D721Med (cell line): ENCODE data around the gene MRPS27.

Experiments
- DNase-seq: peaks from one replicate; pipeline ENCODE4 v3.0.0; 2011; ENCODE audit warnings: low spot score; ENCODE audit not compliant: insufficient read length
- FAIRE-seq: peaks from 2 replicates; lab custom pipeline; 2011; peaks lifted over from hg19 to GRCh38; lab: Jason Lieb, UNC
- TF ChIP-seq, protein P1 (sequence below): IDR thresholded peaks from 2 replicates; pipeline ENCODE4 v1.5.1; 2012; ENCODE audit warnings: mild to moderate bottlenecking, control low read depth; ENCODE audit not compliant: insufficient read depth; ENCODE audit errors: missing control alignments

Gene MRPS27

GRCh38 chr5:72225741-72226140 lies 94.3 kb downstream of the MRPS27 start:
- FAIRE-seq (no peak), DNase-seq (no peak)

GRCh38 chr5:72224946-72225463 lies 95.0 kb downstream of the MRPS27 start:
- FAIRE-seq (no peak), DNase-seq (no peak)

More at GRCh38 chr5:72225741-72226140, 94.3 kb downstream of the MRPS27 start:
- TF ChIP-seq, protein P1, sequence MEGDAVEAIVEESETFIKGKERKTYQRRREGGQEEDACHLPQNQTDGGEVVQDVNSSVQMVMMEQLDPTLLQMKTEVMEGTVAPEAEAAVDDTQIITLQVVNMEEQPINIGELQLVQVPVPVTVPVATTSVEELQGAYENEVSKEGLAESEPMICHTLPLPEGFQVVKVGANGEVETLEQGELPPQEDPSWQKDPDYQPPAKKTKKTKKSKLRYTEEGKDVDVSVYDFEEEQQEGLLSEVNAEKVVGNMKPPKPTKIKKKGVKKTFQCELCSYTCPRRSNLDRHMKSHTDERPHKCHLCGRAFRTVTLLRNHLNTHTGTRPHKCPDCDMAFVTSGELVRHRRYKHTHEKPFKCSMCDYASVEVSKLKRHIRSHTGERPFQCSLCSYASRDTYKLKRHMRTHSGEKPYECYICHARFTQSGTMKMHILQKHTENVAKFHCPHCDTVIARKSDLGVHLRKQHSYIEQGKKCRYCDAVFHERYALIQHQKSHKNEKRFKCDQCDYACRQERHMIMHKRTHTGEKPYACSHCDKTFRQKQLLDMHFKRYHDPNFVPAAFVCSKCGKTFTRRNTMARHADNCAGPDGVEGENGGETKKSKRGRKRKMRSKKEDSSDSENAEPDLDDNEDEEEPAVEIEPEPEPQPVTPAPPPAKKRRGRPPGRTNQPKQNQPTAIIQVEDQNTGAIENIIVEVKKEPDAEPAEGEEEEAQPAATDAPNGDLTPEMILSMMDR: no peak

DNA sequence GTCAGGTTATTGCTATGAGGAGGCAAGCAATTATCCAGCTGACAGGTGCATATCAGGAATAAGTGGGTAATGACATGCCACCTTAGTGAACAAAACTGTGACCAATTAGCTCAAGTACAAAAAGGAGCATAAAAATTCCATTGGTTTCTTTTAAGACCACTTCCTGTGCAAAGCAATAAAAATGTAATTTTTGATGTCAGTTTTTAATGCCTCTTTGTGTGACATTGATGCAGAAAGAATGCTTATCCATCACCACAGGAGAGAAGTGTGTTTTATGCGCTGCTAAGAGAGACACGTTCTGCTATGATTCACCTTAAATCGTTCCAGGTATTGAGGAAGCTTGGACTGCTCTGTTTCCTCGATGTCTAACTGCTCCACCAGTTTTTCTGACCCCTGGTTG lies 96.7 kb downstream of the MRPS27 start:
- TF ChIP-seq, protein P1: no peak
- FAIRE-seq (no peak), DNase-seq (no peak)

More at GRCh38 chr5:72224946-72225463, 95.0 kb downstream of the MRPS27 start:
- TF ChIP-seq, protein P1: no peak

DNA sequence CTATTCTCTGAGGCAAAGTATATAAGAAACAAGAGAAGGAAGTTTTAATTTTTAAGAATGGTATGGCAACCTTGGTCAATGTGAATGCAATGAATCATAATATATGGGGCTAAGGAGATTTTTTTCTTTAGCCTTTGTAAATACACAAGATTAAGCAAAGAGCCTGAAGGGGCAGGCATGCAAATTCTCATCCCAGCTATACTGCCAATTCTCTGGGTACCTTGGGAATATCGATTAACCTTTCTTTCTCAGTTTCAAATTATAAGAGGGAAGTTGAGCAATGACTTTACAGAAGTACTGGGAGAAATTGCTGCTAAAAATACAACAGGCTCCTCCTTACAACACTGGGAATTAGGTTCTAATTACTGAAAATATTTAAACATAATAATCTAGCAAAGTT lies 97.5 kb downstream of the MRPS27 start:
- no peak for FAIRE-seq
- TF ChIP-seq, protein P1: no peak
- DNase-seq: no peak

GRCh38 chr5:72221541-72221940 lies 98.5 kb downstream of the MRPS27 start:
- FAIRE-seq: no peak
- DNase-seq: no peak
- TF ChIP-seq, protein P1: no peak

- DNase-seq (no peak), FAIRE-seq (no peak)
- TF ChIP-seq, protein P1: no peak
Measured at GRCh38 chr5:72221099-72221498, 98.9 kb downstream of the MRPS27 start.

GRCh38 chr5:72216756-72217155 lies 103.3 kb downstream of the MRPS27 start:
- DNase-seq: no peak
- no peak for FAIRE-seq
- TF ChIP-seq, protein P1: no peak
